GM21381 (cell line): ENCODE data around the gene DARS2.
"Not testable (repeated sequence)": the region's sequence is repeated elsewhere in the genome, so short reads cannot be mapped to it uniquely, and the experiment has no call there.

Experiments used
- ATAC-seq: cut with Tn5 transposase; IDR thresholded peaks from one replicate; pipeline ENCODE4 v1.9.1; 2021; ENCODE audit warnings: mild to moderate bottlenecking, moderate library complexity; ENCODE audit not compliant: unreplicated experiment

DARS2 gene

GRCh38 chr1:173824315-173825081 is at the start of gene DARS2, which contains the start of gene CENPL:
DARS2 (plus strand) TSS chr1:173824673; CDS start chr1:173825230, 557 bp downstream.
CENPL (minus strand) TSS chr1:173824883; CDS start chr1:173811299, 13,584 bp downstream.
- peak; percentile 82 for ATAC-seq

- ATAC-seq, result no peak
Measured at GRCh38 chr1:173775578-173776226, 48.8 kb upstream of the DARS2 start.

- ATAC-seq, result no peak
Measured at GRCh38 chr1:173779936-173780335, 44.5 kb upstream of the DARS2 start.

- ATAC-seq, result no peak
Measured at GRCh38 chr1:173784997-173785396, 39.5 kb upstream of the DARS2 start.

- no peak for ATAC-seq
Measured at GRCh38 chr1:173789841-173790240, 34.6 kb upstream of the DARS2 start.

GRCh38 chr1:173798078-173798477 is 26.4 kb upstream of the DARS2 start:
- ATAC-seq, result no peak

GRCh38 chr1:173799995-173800394 is 24.5 kb upstream of the DARS2 start:
- ATAC-seq, result not testable (repeated sequence)

GRCh38 chr1:173802961-173803360 is 21.5 kb upstream of the DARS2 start:
- no peak for ATAC-seq

- ATAC-seq, result not testable (repeated sequence)
Measured at GRCh38 chr1:173813654-173814053, 10.8 kb upstream of the DARS2 start.

GRCh38 chr1:173818459-173818858 is 6.0 kb upstream of the DARS2 start:
- ATAC-seq, result no peak

- ATAC-seq, result no peak
Measured at GRCh38 chr1:173821680-173822079, 2.8 kb upstream of the DARS2 start.

GRCh38 chr1:173823781-173824314 is 625 bp upstream of the DARS2 start:
- peak; percentile 36 for ATAC-seq

- no peak for ATAC-seq
Measured at GRCh38 chr1:173827611-173828010, 3.1 kb downstream of the DARS2 start.

GRCh38 chr1:173832748-173833147 is 8.3 kb downstream of the DARS2 start:
- ATAC-seq, result no peak

- no peak for ATAC-seq
Measured at GRCh38 chr1:173852105-173852504, 27.6 kb downstream of the DARS2 start.

- no peak for ATAC-seq
Measured at GRCh38 chr1:173853074-173853473, 28.6 kb downstream of the DARS2 start.

- ATAC-seq, result no peak
Measured at GRCh38 chr1:173856014-173856413, 31.5 kb downstream of the DARS2 start.

- no peak for ATAC-seq
Measured at GRCh38 chr1:173856903-173857302, 32.4 kb downstream of the DARS2 start.

GRCh38 chr1:173857363-173857917 is 33.0 kb downstream of the DARS2 start:
- no peak for ATAC-seq

GRCh38 chr1:173859547-173859946 is 35.1 kb downstream of the DARS2 start:
- not testable (repeated sequence) for ATAC-seq

GRCh38 chr1:173860065-173860464 is 35.6 kb downstream of the DARS2 start:
- ATAC-seq, result no peak

- no peak for ATAC-seq
Measured at GRCh38 chr1:173861731-173862145, 37.3 kb downstream of the DARS2 start.
